Caki2 (cell line): Measurements from ENCODE around the gene TMEM30A. TPM values are rescaled to one million over a fixed set of nuclear protein-coding genes. Genes with fewer than 3 reads are reported as not detected.

Experiments used
- DNase-seq: peaks from one replicate; pipeline ENCODE4 v3.0.0-alpha.2; 2015; ENCODE audit warnings: low read depth
- in situ Hi-C: cut with HindIII; loops from 2 replicates; pipeline ENCODE4 v1.10.0; 2016; ENCODE audit warnings: low sequenced_read_pairs, low pct_unique_long_range_greater_than_20kb, mixed read lengths
- total RNA-seq: library from RNA; depleted of rRNA; stranded (reverse); fragments of >200 nt; shearing (Covaris generic); gene quantifications from 2 replicates; pipeline ENCODE4 v1.2.3, GENCODE V29; 2014; ENCODE audit warnings: low replicate concordance; rRNA removed

TMEM30A gene
- 101 and 103 TPM in 2 replicates for total RNA-seq

DNA sequence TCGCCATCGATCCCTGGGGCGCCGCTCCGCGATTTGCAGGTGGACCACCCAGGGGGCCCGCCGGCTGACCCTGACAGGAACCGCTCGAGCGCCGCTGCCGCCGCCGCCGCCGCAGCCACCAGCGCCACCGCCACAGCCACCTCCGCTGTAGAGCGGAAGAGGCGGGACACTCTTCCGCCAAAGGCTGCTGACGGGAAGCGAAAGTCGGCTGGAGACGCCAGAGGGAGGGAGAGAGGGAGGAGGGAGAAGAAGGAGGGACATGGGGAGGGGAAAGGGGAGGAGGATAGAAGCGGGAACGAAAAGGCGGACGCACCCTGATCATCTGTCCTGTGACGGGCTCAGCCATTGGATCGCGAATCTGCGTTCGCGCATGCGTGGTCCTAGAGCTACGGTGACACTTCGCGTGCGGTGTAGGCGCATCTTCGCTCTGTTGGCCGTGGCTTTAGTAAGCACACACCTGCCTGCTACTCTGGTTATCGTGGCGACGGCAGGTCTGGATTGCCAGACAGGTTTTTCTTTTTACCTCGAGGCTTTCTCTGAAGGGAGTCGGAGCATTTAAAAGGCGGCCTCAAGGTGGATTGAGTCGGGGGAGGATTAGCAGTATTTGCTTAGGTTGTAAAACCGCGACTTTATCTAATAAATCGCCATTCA, at the start of gene TMEM30A:
TMEM30A (minus strand) TSS at position 161 of the 651 bp plus-strand sequence; CDS start at position 7, 154 bp downstream.
- in situ Hi-C loops: no loop called here
- peak; percentile 99 for DNase-seq

DNA sequence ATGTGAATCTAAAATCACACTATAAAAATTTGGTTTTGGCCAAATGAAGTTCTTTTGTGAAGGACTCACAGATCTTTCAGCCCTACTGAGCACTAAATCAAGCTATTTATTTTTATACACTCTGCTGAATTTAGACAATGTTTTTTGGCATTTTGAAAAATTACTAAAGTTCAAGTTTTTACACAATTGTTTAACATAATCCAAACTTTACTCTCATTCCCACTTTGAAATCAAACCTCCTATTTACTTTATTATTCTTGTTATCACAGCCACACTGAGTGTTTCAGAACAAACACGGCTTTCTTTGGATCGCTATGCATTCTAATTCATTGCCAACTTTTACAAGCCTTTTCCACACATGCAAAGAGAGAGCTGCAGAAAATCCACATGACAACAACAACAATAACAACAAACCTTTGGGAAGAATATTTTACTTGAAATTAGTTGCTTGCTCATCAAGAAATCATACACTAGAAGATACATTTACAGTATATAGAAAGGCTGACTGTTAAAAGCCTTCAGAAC, 49.1 kb upstream of the TMEM30A start:
- DNase-seq: no peak
- in situ Hi-C loops: no loop called here

DNA sequence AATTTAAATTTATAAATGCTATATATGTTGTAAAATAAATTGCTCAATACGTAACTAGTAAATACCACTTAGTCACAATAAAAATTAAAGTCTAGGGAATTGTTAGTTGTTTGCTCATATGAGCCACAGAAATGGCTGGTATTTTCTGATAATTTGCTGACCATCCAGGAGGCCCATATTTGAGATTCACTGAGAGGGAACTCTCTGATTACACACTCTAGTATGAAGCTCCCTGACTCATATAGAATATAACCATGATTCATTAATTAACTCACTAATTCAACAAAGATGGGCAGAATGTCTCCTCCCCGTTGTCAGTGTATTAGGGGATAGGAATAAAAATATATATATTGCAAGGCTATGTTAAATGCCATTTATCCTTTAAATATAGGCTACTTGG, 46.6 kb upstream of the TMEM30A start:
- in situ Hi-C loops: no loop called here
- DNase-seq: no peak

DNA sequence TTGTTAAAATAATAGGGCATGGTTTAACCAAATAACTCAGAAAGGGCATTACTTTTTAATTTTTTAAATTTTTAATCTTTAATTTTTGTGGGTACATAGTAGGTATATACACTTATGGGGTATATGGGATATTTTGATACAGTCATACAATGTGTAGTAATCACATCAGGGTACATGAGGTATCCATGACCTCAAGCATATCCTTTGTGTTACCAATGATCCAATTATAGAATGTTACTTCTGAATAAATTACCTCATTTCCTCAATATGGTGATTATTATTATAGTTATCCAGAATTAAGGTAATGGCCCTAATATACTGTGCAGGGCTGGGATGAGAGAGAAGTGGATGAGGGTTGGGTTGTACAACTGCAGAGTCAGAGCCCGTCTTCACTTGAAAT, 45.1 kb upstream of the TMEM30A start:
- DNase-seq: no peak
- in situ Hi-C loops: no loop called here

DNA sequence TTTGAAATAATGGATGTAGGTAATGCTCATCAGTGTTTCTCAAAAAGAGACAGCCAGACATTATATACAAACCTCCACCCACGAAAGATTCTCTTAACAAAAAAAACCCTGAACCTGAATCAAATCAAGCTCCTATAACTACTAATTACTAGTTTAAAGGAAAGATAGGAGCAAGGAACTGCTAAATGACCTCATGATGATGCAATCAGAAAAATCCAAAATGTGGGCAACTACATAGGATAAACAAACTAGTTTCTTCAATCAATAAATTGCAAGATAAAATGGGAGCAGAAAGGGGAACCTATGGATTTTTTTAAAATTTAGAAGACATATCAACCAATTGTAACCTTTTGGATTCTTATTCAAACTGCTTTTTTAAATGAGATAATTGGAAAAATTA, 43.2 kb upstream of the TMEM30A start:
- no peak for DNase-seq
- in situ Hi-C loops: no loop called here

DNA sequence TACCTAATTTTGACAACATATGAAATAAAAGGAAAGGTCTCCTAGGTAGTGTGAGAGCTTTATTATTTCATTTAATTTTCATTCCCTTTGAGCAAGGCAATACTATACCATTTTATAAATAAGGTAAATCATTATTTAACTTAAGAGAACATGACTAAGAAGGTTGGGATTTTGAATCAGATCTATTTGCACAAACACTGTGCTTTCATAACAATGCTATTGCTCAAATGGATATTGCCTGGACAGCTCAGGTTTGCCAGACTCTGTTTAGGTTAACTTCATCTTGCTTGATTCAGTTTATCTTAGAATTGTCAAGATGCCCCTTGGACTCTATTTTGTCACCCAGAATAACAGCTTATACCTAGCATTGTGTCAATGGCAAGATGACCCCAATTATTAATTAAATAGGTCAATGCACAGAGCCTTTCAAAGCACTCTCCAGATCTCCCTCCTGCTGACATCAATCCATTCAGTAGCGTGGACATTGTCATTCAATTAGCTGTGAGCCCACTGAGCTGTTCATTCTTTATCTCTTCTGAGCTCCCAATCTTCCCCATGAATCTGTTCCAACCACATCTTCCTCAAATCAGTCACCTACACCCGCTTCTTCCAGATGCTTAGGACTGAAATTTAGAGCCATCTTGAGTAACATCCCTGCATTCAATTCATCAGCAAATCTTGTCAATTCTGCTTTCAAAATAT, 42.1 kb upstream of the TMEM30A start:
- in situ Hi-C loops: no loop called here
- DNase-seq: no peak

DNA sequence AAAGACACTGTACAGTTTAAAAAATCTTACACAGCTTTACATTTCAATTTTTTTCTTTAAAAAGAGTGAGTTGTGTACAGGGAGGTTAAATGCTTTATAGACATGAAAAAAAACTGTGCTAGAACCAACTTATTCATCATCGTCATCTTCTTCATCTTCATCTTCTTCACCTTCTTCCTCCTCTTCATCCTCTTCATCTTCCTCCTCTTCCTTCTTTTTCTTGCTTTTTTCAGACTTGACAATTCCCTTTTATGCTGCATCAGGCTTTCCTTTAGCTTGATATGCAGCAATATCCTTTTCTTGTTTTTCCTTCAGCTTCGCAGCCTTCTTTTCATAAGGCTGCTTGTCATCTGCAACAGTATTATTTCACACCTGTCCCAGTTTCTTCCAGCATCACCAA, 34.3 kb upstream of the TMEM30A start:
- in situ Hi-C loops: no loop called here
- no peak for DNase-seq

DNA sequence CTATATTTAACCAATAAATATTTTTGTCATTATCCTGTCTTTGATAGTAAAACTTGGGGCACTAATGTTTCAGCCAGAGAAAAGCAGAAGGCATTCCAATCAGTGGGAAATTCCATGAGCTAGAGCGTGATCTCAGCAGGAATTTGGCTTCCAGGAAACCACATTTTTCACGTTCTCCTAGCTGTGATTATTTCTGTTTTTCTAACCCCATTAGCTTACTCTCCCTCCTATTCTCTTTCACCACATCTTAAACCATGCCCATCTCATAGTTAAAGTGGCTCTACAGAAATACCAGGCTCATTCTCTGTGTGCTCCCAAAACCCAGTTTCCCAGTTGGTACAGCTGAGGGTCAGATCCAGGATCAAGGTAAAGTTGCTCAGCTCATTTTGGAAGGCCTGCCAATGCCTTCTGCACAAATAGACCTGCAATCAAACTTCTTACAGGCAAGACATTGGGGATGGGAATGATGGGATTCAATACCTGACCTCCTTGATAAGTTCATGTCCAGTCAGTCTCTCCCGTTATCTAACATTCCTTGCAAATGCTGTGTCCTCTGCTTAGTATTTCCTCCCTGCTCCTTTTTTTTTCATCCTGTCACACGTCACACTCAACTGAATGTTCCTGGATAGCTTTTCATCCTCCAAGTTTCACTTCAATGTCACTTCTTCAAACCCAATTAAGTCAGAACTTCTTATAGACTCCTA, 33.1 kb upstream of the TMEM30A start:
- peak; percentile 43 for DNase-seq
- in situ Hi-C loops: no loop called here

DNA sequence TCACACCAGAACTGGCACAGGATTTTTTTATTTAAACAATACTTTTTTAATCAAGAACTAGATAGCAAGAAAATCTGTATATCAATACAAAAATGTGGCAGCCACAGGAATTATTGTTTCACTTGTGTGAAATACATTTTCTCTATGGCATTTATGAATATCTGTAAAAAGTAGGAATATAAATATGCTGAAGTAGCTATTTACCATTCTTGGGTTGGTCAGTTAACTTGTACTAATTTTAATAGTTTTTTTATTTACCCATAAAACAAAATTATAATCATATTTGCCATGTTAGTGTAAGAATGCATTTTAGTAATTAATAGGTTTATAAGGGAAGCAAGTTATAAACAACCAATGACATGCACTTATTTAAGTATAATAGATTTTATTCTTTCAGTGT, 31.4 kb upstream of the TMEM30A start:
- in situ Hi-C loops: no loop called here
- DNase-seq: no peak

DNA sequence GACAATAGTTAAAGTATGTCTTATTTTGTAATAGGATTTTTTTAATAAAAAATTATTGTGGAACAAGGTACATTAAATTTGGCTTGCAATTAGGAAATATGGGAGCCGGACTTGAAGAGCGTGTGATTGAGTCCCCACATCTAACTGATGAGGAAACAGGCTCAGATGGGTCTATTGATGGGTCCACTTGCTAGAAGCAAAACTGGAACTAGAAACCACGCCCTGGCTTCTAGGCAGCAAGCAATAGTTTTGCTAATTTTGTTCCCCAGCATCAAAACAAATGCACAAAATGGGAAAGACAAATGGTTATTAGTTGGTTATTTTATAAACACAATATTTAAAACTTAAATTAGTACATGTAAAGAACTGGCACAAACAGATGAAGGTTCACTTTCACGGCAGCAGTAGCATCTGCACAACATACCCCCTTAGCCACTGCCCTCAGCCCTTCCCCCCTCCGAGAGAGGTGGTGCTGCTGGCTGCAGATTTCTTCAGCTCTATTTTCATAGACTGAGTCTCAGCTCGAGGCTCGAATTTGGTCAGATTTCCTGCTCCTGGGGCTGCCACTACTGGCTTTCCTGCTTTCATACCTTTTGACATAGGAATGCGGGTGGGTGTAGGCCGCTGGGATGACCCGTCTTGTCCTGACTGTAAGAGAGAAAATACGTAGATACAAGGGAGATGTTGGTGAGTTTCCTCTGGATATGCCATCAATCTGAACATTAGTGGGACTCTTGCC, 23.8 kb upstream of the TMEM30A start:
- in situ Hi-C loops: no loop called here
- DNase-seq: no peak

DNA sequence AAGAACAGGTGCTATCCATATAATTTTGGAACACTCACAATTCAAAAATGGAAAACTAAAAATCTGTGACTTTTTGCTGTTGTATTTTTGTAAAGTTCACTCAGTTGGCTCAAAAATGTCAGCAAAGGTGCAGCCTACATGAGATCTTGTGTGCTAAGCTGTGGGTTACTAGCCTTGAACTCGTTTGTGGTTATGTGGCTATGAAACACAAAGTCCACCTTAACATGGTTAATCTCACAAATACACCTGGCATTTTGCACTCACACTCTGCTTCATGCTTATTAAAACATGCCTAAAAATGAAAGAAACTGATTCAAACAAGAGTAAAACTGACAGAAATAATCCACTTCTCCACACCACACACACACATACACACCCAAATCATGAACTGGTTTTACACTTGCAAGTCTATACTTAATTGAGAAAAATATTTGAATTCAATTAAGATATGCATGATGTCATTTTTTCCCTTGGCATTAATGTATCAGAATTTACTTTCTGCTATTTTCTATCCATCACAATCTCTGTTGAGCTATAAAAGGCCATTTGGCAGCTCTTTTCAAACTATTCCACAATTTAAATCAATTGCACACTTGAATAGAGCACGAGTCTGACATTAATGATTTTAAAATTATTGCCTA, 22.9 kb upstream of the TMEM30A start:
- in situ Hi-C loops: no loop called here
- DNase-seq: no peak

DNA sequence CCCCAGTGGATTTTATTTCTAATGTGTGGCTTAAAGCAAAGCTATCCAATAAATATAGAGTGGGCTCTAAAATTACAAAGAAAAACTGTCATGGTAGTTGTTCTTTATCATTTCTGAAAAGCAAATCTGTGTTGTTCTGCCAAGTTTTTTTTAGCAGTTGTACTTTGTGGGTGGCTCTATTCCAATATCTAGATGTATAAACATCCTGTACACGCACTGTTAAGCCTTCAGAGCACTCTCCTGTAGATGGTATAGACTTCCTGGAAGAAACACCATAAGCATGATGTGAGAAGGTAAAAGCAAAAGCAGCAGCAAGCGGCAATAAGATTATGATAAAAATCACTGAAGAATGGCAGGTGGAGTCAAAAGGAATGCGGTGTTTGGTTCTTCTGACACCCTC, 21.5 kb upstream of the TMEM30A start:
- in situ Hi-C loops: no loop called here
- DNase-seq: no peak

DNA sequence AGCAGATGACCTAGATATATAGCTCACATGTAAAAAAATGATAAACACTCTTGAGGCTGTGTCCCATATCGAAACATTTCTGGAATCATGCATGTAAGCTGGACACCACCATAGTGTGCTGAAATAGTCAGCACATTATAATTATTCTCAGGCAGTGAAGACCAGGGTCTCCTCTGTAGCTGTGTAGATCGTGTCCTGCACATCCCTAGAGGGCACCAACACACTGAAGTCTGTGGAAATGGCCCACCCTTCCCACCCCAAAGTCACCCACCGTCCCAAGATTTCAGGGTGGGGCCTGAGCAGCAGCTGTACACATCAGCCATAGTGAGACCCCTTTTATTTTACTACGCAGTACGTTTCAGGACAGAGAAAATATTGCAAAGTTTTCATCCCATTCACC, 21.0 kb upstream of the TMEM30A start:
- in situ Hi-C loops: no loop called here

DNA sequence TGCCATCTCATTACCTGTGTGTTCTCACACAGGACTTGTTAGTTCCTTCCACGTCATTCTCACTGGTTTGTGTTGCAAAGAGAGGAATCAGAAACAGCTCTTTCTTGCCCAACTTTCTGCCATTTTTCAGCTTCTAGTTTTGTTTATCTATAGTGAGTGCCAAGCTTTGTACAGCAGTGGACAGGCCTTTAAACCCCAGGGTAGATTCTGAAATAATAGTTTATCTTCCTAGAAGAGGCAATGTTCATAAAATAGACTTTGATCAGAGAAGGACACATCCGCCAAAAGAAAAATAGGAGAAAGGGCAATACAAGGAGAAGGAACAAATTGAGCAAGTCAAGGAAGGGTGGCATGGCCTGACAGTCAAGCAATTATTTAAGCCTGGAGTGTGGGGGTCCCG, 17.7 kb upstream of the TMEM30A start:
- in situ Hi-C loops: no loop called here
- DNase-seq: no peak

More for the DNA sequence above, 21.0 kb upstream of the TMEM30A start:
- DNase-seq: no peak

DNA sequence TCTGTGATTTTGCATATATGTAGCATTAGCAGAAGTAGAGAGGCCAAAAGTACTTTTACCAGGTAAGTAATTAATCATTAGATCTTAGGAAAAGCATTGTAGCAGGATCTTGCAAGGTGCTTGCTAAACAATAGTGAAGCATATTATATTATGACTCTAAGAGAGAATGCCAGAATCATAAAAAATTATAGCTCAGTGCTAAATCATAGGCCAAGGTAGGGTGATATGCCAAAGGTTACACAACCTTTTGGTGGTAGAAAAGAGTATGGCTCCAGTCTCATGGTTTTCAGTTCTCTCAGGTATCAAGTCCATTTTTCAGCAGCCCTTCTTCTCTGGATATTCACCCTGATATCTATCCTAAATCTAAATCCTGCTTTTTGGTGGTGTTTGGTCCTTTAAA, 16.9 kb upstream of the TMEM30A start:
- in situ Hi-C loops: no loop called here
- no peak for DNase-seq

DNA sequence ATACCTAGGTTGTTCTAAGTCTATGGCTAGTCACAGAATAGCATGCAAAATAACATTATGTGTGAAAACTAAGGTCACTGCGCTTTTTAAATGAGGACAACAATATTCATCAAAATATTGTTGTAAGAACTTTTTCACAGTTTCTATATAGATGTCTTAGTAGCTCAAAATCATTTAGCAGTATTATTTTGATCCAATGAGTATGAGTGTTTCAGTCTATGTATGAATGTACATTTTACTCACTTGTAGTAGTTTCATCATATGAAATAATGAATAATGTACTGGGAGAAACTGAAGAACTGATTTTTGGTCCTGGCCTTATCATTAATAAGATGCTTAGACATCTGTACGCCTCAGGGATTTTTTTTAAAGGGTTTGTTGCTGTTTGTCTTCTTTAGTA, 16.5 kb upstream of the TMEM30A start:
- no peak for DNase-seq
- in situ Hi-C loops: no loop called here

DNA sequence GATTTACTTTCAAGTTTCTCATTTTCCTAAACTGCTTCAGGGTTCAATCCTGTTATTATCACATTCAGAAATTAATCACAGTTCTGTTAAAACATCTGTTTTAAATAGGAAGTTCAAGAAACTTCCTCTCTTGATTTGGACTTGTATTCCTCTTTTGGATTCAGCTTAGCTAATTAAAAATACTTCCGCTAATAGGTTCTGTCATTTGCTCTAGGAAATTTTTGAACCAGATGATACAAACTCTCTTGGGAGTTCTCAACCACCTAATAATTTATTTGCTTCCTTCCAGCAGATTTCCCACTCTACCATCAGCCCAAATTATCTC, 15.9 kb upstream of the TMEM30A start:
- in situ Hi-C loops: no loop called here
- DNase-seq: no peak

DNA sequence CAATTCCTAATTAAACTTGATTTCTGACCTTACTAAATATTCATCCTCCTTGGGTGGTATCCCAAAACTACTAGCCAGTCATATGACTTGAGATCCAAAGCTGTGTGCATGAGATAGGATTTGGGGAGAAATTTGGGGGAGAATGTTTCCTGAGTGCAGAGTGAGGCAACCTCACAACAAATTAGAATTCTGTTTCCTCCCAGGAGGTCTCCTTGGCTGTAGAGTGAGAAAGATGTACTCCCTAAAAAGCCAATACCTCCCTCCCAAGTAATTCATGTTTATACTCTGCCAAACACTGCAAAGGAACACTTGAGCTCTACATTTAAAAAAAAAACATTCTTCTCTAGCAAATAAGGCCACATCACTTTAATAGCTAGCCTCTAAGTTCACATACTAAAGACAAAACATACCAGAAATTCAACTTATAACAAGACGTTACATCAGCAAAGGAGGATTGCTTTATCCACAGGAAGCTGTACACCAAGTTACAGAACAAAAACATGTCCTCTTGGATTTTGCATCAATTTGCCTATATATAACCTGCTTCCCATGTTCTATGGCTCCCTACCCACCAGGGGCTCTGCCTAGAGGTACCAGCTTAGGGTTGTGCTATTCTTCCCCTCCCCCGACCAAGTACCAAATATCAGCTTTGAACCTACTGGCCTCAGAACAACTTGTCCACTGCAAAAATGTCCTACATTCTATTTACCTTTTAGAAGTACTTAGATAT, 15.4 kb upstream of the TMEM30A start:
- in situ Hi-C loops: no loop called here
- DNase-seq: no peak
